HepG2 (cell line): Measurements from ENCODE around the gene SEMA3B. TPM values are rescaled to one million over a fixed set of nuclear protein-coding genes. Genes with fewer than 3 reads are reported as not detected.

Experiments
- EEA1 ChIP-seq: sonication (generic); formaldehyde crosslinking; IDR thresholded peaks from 2 replicates; pipeline ENCODE4 v1.5.1; 2020; ENCODE audit warnings: mild to moderate bottlenecking, missing genetic modification reagents, borderline replicate concordance
- ELF3 ChIP-seq: IDR thresholded peaks from 2 replicates; pipeline ENCODE4 v1.6.1; 2016; ENCODE audit warnings: missing genetic modification reagents, missing compliant biosample characterization
- KMT2B ChIP-seq: IDR thresholded peaks from 2 replicates; pipeline ENCODE4 v1.6.1; 2016; ENCODE audit warnings: missing genetic modification reagents, missing compliant biosample characterization
- LCORL ChIP-seq, 2 experiments: fragments of 450-650 bp in 1 of 2; sonication (generic) in 1 of 2; formaldehyde crosslinking in 1 of 2; IDR thresholded peaks; 2 replicates each; pipeline versions ENCODE4 v1.5.0 to v1.6.1; 2017 to 2020; ENCODE audit warnings: antibody characterized with exemption in 1 of 2, missing genetic modification reagents in 1 of 2
- NFE2L2 ChIP-seq: fragments of 150-350 bp; IDR thresholded peaks from 2 replicates; pipeline ENCODE4 v1.6.1; 2014; ENCODE audit warnings: low read length
- PITX1 ChIP-seq: sonication (generic); formaldehyde crosslinking; IDR thresholded peaks from 2 replicates; pipeline ENCODE4 v1.5.1; 2020; ENCODE audit warnings: mild to moderate bottlenecking, missing genetic modification reagents
- SMARCE1 ChIP-seq: fragments of 450-650 bp; IDR thresholded peaks from 2 replicates; pipeline ENCODE4 v1.6.1; 2017; ENCODE audit warnings: borderline replicate concordance
- SP140L ChIP-seq: sonication (generic); formaldehyde crosslinking; IDR thresholded peaks from 2 replicates; pipeline ENCODE4 v1.4.0; 2020; ENCODE audit warnings: missing genetic modification reagents, borderline replicate concordance
- ZNF121 ChIP-seq: sonication (generic); formaldehyde crosslinking; IDR thresholded peaks from 2 replicates; pipeline ENCODE4 v1.5.0; 2020; ENCODE audit warnings: mild to moderate bottlenecking, missing genetic modification reagents
- ZSCAN22 ChIP-seq: sonication (generic); formaldehyde crosslinking; IDR thresholded peaks from 2 replicates; pipeline ENCODE4 v1.4.0; 2020; ENCODE audit warnings: mild to moderate bottlenecking, missing genetic modification reagents
- polyA plus RNA-seq, 8 experiments: library from polyadenylated mRNA; depleted of rRNA in 3 of 8; stranded (reverse) in 7 of 8; unstranded in 1 of 8; fragments of >200 nt; fragmentation: Illumina TruSeq in 4 of 8; extraction: Trizol in 4 of 8; gene quantifications; 2 replicates each; pipeline versions ENCODE4 v1.2.1 to v1.2.3, GENCODE V29; 2011 to 2016; ENCODE audit warnings: low read depth in 4 of 8, missing spikeins in 1 of 8, mixed read lengths in 1 of 8; ENCODE audit not compliant: insufficient read depth in 1 of 8
- total RNA-seq, 5 experiments: library from RNA; depleted of rRNA; stranded (reverse); fragments of >200 nt; fragmentation: Illumina TruSeq; extraction: Trizol; gene quantifications; 2 replicates each; pipeline ENCODE4 v1.2.3, GENCODE V29; 2016; ENCODE audit warnings: low read depth in 1 of 5
- TF ChIP-seq, protein P1 (sequence below): sonication (generic); formaldehyde crosslinking; IDR thresholded peaks from 2 replicates; pipeline ENCODE4 v1.5.0; 2020; ENCODE audit warnings: mild to moderate bottlenecking, missing genetic modification reagents, borderline replicate concordance
- TF ChIP-seq, protein P2 (sequence below): sonication (generic); formaldehyde crosslinking; conservative IDR thresholded peaks from 2 replicates; pipeline ENCODE4 v1.4.0; 2020; ENCODE audit warnings: mild to moderate bottlenecking, missing genetic modification reagents, moderate library complexity
- TF ChIP-seq, protein P3 (sequence below): sonication (generic); formaldehyde crosslinking; IDR thresholded peaks from 2 replicates; pipeline ENCODE4 v1.4.0; 2020; ENCODE audit warnings: missing genetic modification reagents
- TF ChIP-seq, protein P4 (sequence below): sonication (generic); formaldehyde crosslinking; IDR thresholded peaks from 2 replicates; pipeline ENCODE4 v1.5.0; 2020; ENCODE audit warnings: mild to moderate bottlenecking, missing genetic modification reagents, moderate library complexity

The SEMA3B gene
- total and polyA plus RNA-seq, 2 of the 13 experiments (the other 11 are each of a cell fraction or from before 2014, with no cell fraction given), result 93.2 to 158 TPM

DNA sequence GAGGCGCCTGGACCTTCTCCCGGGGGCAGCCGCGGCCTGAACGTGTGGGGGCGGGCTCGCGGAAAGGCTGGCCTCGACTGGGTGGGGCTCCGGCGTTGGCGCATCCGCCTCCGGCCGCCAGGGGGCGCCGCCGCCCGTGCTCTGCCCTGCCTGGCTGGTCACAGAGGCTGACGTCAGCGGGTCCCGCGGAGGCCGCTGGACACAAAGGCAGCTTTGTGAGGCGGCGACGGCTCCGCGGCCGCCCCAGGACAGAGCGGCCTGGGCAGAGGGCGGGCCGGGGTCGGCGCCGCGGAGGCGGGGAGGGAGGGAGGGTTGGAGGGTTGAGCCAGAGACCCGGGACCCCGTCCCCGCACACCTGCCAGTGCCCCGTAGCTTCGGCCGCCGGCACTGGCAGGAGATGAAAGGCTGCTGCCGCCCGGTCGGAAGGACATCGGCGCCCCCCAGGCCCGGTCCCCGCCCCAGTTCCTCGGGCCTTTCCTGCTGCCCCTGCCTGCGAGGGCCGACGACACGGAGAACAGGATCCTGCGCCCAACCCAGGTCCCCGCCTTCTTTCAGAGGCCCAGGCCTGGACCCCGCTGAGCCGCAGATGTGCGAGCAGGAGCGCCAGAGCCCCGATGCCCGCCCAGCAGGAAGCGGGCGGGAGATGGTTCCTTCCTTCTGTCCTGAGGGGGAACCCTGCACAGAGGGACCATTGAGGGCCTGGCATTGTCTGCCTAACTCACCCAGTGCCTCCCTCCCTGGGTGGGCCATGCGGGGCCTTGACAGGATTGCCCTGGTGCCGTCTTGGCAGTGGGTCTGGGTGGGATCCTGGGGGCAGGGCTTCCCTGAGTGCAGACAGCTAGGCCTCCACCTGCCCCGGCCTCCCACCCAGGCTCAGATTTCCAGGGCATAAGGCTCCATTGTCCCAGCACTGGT is 8.7 kb upstream of the SEMA3B start (continued):
- TF ChIP-seq LCORL (IDR thresholded peaks at IDR 0.05) (0 out of 2 replicates have a peak, but pooled peaks have one; percentile 27), LCORL (CRISPR knock-in tag; IDR thresholded peaks at IDR 0.05) (peak; percentile 90), ZSCAN22 (CRISPR knock-in tag) (no peak), SMARCE1 (no peak), KMT2B (CRISPR knock-in tag) (no peak), EEA1 (CRISPR knock-in tag) (peak; percentile 91), PITX1 (CRISPR knock-in tag) (peak; percentile 55; the same call in 1 of the 2 replicates), ZNF121 (CRISPR knock-in tag) (peak; percentile 68), ELF3 (peak; percentile 60), SP140L (CRISPR knock-in tag) (no peak), NFE2L2 (no peak)
- TF ChIP-seq, protein P1, sequence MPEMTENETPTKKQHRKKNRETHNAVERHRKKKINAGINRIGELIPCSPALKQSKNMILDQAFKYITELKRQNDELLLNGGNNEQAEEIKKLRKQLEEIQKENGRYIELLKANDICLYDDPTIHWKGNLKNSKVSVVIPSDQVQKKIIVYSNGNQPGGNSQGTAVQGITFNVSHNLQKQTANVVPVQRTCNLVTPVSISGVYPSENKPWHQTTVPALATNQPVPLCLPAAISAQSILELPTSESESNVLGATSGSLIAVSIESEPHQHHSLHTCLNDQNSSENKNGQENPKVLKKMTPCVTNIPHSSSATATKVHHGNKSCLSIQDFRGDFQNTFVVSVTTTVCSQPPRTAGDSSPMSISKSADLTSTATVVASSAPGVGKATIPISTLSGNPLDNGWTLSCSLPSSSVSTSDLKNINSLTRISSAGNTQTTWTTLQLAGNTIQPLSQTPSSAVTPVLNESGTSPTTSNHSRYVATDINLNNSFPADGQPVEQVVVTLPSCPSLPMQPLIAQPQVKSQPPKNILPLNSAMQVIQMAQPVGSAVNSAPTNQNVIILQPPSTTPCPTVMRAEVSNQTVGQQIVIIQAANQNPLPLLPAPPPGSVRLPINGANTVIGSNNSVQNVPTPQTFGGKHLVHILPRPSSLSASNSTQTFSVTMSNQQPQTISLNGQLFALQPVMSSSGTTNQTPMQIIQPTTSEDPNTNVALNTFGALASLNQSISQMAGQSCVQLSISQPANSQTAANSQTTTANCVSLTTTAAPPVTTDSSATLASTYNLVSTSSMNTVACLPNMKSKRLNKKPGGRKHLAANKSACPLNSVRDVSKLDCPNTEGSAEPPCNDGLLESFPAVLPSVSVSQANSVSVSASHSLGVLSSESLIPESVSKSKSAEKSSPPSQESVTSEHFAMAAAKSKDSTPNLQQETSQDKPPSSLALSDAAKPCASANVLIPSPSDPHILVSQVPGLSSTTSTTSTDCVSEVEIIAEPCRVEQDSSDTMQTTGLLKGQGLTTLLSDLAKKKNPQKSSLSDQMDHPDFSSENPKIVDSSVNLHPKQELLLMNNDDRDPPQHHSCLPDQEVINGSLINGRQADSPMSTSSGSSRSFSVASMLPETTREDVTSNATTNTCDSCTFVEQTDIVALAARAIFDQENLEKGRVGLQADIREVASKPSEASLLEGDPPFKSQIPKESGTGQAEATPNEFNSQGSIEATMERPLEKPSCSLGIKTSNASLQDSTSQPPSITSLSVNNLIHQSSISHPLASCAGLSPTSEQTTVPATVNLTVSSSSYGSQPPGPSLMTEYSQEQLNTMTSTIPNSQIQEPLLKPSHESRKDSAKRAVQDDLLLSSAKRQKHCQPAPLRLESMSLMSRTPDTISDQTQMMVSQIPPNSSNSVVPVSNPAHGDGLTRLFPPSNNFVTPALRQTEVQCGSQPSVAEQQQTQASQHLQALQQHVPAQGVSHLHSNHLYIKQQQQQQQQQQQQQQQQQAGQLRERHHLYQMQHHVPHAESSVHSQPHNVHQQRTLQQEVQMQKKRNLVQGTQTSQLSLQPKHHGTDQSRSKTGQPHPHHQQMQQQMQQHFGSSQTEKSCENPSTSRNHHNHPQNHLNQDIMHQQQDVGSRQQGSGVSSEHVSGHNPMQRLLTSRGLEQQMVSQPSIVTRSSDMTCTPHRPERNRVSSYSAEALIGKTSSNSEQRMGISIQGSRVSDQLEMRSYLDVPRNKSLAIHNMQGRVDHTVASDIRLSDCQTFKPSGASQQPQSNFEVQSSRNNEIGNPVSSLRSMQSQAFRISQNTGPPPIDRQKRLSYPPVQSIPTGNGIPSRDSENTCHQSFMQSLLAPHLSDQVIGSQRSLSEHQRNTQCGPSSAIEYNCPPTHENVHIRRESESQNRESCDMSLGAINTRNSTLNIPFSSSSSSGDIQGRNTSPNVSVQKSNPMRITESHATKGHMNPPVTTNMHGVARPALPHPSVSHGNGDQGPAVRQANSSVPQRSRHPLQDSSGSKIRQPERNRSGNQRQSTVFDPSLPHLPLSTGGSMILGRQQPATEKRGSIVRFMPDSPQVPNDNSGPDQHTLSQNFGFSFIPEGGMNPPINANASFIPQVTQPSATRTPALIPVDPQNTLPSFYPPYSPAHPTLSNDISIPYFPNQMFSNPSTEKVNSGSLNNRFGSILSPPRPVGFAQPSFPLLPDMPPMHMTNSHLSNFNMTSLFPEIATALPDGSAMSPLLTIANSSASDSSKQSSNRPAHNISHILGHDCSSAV, result 0 out of 2 replicates have a peak, but pooled peaks have one; percentile 60
- TF ChIP-seq, protein P2, sequence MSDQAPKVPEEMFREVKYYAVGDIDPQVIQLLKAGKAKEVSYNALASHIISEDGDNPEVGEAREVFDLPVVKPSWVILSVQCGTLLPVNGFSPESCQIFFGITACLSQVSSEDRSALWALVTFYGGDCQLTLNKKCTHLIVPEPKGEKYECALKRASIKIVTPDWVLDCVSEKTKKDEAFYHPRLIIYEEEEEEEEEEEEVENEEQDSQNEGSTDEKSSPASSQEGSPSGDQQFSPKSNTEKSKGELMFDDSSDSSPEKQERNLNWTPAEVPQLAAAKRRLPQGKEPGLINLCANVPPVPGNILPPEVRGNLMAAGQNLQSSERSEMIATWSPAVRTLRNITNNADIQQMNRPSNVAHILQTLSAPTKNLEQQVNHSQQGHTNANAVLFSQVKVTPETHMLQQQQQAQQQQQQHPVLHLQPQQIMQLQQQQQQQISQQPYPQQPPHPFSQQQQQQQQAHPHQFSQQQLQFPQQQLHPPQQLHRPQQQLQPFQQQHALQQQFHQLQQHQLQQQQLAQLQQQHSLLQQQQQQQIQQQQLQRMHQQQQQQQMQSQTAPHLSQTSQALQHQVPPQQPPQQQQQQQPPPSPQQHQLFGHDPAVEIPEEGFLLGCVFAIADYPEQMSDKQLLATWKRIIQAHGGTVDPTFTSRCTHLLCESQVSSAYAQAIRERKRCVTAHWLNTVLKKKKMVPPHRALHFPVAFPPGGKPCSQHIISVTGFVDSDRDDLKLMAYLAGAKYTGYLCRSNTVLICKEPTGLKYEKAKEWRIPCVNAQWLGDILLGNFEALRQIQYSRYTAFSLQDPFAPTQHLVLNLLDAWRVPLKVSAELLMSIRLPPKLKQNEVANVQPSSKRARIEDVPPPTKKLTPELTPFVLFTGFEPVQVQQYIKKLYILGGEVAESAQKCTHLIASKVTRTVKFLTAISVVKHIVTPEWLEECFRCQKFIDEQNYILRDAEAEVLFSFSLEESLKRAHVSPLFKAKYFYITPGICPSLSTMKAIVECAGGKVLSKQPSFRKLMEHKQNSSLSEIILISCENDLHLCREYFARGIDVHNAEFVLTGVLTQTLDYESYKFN, result peak; percentile 83; the same call in 1 of the 2 replicates
- TF ChIP-seq, protein P3, sequence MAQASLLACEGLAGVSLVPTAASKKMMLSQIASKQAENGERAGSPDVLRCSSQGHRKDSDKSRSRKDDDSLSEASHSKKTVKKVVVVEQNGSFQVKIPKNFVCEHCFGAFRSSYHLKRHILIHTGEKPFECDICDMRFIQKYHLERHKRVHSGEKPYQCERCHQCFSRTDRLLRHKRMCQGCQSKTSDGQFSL (CRISPR knock-in tag), result peak; percentile 79; the same call in 1 of the 2 replicates
- TF ChIP-seq, protein P4, sequence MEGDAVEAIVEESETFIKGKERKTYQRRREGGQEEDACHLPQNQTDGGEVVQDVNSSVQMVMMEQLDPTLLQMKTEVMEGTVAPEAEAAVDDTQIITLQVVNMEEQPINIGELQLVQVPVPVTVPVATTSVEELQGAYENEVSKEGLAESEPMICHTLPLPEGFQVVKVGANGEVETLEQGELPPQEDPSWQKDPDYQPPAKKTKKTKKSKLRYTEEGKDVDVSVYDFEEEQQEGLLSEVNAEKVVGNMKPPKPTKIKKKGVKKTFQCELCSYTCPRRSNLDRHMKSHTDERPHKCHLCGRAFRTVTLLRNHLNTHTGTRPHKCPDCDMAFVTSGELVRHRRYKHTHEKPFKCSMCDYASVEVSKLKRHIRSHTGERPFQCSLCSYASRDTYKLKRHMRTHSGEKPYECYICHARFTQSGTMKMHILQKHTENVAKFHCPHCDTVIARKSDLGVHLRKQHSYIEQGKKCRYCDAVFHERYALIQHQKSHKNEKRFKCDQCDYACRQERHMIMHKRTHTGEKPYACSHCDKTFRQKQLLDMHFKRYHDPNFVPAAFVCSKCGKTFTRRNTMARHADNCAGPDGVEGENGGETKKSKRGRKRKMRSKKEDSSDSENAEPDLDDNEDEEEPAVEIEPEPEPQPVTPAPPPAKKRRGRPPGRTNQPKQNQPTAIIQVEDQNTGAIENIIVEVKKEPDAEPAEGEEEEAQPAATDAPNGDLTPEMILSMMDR, result peak; percentile 92
